HG03196 (cell line): Measurements from ENCODE around the gene ANXA9.

ENCODE experiments used
- ATAC-seq: cut with Tn5 transposase; IDR thresholded peaks from one replicate; pipeline ENCODE4 v1.9.1; 2021; ENCODE audit not compliant: unreplicated experiment

The ANXA9 gene, protein sequence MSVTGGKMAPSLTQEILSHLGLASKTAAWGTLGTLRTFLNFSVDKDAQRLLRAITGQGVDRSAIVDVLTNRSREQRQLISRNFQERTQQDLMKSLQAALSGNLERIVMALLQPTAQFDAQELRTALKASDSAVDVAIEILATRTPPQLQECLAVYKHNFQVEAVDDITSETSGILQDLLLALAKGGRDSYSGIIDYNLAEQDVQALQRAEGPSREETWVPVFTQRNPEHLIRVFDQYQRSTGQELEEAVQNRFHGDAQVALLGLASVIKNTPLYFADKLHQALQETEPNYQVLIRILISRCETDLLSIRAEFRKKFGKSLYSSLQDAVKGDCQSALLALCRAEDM

DNA sequence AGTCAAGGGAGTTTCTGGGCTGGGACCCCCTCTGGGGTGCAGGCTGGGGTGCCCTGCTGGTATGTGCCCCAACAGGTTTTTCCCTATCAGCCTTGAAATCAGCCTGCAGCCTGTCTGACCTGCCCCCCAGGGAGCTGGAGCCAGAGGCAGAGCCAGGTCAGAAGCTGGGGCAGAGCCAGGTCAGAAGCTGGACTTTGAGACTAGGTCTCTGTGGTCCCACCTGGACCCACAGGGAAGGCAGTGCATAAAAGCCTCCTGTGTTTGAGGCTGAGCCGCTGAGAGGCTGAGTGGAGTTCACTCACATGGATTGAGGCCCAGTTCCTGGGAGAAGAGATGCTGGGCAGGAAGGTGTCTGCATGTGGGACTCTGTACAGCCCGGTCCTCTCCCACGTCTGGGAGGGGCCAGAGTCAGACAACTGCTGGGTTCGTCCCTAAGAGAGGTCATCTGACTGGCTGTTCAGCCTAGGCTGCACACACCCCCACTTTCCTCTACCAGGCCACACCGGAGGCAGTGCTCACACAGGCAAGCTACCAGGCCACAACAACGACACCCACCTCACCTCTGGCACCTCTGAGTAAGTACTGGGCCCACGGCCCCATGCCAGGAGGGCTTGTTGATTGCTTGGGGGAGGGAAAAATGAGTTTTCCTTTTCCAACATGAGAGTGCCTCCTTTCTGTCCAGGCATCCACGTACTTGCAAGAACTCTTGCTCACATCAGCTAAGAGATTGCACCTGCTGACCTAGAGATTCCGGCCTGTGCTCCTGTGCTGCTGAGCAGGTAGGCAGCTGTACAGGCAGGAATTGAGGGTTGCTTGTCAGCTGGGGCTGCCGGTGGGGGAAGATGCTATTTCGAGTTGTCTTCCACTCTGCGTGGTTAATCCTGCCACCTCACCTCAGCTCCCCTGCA is at the start of gene ANXA9:
TSS of gene ANXA9 (plus strand) at position 488 of the 908 bp plus-strand sequence. CDS start 814 bp downstream, outside the sequence.
- no peak for ATAC-seq

DNA sequence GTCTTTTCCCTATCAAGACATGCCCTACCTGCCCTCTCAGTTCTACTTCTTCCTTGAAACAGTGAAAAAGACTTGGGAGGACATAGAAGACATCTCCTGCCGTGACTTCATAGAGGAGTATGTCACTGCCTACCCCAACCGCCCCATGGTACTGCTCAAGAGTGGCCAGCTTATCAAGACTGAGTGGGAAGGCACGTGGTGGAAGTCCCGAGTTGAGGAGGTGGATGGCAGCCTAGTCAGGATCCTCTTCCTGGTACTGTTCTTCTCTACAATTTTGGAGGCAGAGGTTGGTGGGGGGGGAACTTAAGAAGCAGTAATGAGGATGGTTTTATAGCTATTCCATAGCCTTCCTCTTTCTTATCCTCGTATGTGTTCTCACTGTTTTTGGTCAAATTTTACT is 37.2 kb upstream of the ANXA9 start:
- no peak for ATAC-seq

DNA sequence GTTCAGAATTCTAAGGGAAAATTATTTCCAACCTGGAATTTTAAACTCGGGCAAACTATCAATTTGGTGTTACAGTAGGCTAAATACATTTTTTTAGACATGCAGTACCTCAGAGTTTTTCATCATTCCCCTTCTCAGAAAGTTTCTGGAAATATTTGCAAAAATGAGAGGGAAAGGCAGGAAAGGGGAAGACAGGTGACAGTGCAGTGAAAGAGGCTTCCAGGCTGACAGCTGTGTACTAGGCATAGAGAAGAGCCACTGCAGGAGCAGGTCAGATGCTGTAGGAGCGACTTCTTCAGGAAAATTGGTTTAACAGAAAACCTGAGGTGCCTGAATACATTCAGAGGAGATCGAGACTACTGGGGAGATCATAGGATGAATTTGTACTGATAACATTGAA is 27.4 kb upstream of the ANXA9 start:
- no peak for ATAC-seq

DNA sequence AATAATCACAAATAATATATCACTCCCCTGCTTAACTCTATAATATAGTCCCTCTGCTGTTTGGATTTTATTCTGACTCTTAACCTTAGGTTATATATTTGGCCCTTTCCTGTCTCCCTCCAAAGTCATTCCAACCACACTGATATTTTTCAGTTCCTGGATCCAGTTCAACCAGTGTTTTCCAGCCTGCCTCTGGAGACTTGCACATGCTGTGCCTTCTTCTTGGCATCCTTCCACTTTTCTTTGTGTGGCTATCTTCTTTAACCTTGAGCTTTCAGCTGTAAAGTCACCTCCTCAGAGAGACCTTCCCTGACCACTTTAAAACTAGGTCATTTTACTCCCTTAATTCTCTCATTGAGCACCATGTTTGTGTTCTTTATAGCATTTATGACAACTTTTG is 26.8 kb upstream of the ANXA9 start:
- ATAC-seq = no peak

DNA sequence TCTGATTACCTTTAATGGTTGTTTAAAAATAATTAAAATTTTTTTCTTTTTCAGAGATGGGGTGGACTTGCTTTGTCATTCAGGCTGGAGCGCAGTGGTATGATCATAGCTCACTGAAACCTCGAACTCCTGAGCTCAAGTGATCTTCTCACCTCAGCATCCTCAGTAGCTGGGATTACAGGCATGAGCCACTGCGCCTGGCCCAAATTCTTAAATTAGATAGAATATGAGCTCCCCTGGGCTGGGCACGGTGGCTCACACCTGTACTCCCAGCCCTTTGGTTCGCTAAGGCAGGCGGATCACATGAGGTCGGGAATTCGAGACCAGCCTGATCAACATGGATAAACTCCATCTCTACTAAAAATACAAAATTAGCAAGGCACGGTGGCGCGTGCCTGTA is 24.4 kb upstream of the ANXA9 start:
- ATAC-seq = no peak

DNA sequence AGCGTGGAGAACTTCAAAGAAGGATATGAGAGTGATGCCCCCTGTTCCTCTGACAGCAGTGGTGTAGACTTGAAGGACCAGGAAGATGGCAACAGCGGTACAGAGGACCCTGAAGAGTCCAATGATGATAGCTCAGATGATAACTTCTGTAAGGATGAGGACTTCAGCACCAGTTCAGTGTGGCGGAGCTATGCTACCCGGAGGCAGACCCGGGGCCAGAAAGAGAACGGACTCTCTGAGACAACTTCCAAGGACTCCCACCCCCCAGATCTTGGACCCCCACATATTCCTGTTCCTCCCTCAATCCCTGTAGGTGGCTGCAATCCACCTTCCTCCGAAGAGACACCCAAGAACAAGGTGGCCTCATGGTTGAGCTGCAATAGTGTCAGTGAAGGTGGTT is 21.4 kb upstream of the ANXA9 start:
- no peak for ATAC-seq

DNA sequence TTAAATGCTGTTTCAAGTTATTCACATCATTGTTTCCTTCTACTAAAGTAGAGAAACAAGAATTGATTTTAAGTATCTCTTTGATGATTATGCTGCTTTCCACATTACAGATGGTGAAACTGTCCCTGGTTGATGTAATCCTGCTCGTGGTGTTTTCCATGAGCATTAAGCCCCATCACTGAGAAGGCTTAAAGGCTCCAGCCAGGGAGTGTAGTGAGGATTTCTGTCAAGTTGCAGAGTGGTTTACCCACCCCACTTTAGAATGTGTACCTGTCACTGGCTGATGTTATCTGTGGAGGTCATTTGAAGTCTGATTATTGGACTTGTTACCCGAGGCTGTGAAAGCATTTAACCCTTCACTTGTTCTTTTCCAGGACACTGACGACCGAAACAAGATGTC is 20.3 kb upstream of the ANXA9 start:
- no peak for ATAC-seq

DNA sequence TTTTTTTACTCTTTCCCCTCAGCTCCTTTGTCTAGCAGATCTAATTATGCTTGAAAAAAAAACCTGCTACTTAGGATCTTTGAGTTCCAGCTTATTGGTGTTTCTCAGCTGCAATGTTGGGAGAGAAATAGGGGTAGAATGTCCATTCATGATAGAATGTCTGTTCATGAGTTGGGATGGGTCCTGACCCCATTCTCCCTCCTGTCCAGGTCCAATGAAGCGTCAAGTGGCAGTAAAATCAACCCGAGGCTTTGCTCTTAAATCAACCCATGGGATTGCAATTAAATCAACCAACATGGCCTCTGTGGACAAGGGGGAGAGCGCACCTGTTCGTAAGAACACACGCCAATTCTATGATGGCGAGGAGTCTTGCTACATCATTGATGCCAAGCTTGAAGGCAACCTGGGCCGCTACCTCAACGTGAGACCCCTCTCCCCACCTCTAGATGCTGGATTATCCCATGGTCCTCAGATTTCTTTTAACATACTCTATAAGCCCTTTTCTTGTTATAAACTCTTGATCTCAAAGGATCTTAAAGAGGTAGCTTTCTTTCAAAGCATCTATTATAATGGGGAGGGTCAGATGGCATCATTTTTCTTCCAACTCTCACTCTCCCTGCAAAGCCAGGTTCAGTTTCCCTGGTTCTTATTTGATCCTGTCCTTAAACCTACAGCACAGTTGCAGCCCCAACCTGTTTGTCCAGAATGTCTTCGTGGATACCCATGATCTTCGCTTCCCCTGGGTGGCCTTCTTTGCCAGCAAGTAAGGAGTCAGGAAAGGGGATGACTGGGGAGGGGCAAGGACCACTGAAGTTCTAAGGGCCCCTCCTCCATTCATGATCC is 18.6 kb upstream of the ANXA9 start:
- no peak for ATAC-seq

DNA sequence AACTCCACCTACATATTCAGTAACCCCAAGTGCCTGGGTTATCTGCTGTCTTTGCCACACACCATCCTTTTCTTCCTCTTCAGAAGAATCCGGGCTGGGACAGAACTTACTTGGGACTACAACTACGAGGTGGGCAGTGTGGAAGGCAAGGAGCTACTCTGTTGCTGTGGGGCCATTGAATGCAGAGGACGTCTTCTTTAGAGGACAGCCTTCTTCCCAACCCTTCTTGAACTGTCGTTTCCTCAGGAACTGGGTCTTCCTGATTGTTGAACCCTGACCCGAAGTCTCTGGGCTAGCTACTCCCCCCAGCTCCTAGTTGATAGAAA is 18.0 kb upstream of the ANXA9 start:
- ATAC-seq = no peak

DNA sequence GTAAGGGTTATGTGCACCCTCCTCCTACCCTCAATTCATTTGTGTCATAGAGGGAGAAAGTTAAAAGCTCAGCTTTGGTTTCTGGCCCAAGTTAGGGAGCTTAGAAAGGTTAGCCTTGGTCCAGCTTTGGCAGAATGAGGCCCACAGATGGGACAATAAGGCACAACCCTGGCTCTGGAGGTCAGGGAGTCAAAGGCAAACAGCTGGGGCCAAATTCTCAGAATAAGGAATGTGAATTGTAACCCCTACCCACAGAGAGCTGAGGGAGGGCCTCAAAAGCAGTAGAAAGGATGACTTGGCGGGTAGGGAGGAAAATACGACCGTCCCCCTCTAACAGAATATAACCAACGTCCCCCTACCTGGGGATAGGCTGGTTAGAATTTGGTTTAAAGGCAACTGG is 16.5 kb upstream of the ANXA9 start:
- no peak for ATAC-seq

DNA sequence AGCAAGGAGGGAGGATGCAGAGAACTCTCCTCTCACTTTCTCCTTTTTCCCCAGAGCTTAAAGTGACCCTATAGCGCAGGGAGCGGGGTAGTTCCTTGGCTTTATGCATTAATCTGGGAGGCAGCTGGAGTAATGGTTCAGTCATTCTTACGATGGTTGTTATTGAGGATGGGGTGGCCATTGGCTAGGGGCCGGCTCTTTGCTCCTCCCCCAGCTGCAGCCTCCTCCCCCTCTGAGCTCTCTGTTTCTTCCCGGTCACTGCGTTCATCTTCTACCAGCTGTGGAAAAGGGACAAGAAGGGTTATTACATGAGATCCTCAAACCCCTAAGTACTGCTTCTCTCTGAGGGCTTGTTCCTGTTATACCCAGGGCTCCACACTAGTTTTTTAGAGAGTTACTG is 16.1 kb upstream of the ANXA9 start:
- no peak for ATAC-seq

DNA sequence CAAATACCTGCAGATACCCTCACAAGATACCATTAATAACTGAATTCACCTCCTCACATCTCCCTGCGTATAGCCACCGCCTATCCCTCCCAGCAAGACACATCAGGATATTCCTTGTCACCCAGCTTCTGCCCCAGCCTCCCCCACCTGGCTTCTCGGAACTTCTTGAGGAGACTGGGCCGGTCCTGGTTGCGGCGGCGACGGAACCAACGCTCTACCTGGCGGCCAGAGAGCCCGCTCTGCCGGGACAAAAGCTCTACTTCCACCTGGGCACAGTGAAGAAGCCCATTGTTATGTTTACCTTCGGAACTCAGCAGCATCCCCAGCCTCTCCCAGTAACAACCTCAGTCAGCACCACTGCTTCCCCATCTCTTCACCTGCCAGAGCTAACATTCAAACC is 14.2 kb upstream of the ANXA9 start:
- ATAC-seq = no peak

DNA sequence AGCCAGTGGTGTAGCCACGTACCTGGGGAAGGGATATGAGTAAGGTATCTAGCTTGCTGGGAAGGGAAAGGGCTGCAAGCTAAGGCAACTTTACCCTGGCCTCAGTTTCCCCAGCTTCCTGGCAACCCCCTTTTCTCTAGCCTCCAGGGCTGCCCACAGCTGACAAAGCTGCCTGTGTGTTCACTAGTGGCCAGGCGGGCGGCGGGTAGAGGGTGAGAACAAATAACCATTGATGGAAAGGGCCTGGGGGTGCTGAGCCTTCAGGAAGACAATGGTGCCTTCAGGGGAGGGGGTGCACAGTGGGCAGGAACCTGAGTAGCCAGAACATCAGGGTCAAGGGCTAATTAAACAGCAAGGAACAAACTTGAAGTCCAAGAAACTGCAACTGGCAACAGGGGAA is 13.6 kb upstream of the ANXA9 start:
- no peak for ATAC-seq

DNA sequence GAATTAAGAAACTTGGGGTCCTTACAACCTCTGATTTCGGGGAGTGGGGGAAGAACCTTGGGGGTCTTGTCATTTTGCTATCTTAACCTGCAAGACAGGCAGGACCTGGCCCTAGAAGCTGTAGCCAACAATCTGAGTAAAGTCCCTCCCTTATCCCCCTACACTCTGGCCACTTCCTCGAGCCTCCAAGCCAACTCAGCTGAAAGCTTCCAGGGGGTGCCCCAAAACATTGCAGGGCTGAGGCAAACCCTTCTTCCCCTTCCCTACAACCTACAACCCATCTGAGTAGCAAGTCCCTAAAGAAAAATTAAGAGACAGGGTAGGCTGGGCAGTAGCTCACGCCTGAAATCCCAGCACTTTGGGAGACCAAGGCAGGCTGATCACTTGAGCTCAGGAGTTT is 12.5 kb upstream of the ANXA9 start:
- no peak for ATAC-seq

DNA sequence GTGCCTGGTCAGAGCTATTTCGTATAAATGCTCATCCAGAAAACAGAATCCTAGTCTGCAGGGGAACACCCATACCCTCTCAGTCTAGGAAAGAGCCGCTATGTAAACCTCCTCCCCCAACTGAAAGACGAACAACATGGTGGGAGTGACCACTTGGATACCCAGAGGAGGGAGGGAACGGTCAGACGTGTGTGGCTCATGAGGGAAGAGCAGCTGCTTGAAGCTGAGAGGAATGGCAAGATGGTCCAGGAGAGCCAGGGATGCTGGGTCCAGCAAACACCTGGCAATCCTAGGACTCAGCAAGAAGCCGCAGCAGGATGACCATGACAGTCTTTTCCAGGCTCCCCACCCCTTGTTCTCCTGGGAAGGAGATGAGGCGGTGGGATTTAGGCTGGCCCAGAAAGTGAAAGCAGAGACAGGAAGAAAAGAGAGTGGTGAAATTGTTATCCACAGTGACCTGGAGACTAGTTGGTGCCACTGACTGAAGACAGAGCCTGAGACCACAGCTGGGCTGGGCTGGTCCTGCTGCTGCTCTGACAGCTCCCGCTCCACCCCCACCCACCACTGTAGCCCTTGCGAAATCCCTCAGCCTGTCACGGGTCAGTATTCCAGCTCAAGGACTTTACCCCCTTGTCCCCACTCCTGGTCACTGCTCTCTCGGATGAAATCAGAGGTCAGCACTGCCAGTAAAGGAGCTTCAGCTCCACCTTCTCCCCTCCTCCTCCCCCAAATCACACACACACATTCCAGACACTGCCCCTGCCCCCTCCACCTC is 11.1 kb upstream of the ANXA9 start:
- ATAC-seq = no peak

DNA sequence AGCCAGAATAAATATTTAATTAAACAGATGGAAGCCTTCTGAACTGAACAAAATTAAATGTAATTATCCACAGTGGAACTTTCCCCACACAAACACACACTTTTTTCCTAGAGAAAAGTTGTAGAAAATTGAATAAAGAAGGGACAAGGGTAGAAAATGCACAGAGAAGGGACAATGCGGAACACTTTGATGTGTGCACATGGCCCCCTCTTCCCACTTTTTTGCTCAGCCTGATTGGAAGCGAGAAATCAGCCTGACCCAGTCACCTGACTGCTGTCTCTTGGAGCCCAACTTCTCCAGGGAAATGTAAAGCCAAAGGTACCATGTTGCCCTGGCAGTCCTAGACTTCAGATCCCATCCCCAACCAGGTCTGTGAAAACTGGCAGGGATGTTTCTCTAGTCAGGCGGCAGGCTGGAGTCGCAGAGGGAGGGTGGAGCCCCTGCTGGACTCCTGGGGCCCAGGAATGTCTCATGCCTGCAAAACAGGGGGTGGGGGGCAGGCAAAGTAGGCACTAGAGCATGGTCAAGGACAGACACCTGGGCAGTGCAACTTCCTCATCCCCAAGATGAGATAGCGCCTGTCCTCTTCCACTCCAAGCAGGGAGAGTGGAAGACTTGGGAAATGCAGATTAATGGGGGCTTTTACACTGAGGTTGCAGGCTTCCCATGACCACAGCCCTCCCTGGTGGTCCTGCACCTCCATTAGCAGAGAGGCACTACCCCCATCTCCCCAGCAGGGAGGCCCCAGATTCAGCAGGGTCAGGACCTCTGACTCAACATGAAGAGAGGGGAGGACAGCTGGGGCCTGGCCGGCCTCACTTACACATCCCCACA is 10.3 kb upstream of the ANXA9 start:
- no peak for ATAC-seq

DNA sequence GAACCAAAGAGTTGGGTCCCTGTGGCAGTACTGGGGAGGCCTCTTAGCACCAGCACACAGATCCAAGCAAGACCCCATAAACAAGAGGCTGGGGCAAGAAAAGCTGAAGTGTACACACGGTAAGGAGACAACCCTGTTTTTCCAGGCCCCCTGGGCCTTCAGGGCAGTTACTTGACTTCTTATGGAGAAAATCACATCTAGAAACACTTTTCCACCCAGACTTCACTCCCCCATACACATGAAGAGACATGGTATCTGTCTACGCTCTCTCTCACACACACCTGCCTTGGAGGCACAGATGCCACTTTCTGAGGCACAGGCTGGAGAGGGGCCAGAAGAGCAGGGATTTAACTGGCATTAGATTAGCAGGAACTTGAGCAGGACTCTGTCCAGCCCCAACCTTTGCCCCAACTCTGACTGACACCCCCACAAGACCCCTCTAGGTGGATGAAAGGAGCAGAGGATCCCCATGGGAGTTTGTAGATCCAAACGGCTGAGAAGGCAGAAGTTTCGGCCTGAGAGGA is 9.6 kb upstream of the ANXA9 start:
- no peak for ATAC-seq

DNA sequence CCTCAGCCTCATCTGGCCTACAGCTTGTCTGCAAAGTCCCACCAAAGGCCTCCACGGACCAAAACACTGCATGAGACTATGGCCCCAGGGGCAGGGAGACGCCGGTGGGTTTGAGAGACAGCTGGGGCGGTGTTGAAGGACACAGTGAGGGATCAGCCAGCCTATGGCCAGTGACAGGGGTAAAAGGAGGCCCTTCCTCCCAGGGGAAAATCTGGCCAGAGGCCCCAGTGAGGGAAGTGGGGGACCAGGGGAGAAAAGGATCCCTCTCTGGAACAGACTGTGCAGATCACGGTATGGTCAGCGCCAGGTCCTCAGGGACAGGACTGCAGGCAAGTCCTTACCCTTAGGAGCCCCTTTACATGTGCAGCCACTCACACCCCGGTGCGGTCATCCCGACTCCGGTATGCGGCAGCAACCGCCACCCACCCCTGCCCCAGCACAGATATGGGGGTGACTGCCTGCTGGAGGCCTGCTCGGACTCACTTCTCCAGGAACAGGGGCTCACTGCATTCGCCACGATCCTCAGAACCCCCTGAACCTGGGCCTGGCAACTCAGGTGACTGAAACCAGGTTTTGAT is 8.7 kb upstream of the ANXA9 start:
- no peak for ATAC-seq

DNA sequence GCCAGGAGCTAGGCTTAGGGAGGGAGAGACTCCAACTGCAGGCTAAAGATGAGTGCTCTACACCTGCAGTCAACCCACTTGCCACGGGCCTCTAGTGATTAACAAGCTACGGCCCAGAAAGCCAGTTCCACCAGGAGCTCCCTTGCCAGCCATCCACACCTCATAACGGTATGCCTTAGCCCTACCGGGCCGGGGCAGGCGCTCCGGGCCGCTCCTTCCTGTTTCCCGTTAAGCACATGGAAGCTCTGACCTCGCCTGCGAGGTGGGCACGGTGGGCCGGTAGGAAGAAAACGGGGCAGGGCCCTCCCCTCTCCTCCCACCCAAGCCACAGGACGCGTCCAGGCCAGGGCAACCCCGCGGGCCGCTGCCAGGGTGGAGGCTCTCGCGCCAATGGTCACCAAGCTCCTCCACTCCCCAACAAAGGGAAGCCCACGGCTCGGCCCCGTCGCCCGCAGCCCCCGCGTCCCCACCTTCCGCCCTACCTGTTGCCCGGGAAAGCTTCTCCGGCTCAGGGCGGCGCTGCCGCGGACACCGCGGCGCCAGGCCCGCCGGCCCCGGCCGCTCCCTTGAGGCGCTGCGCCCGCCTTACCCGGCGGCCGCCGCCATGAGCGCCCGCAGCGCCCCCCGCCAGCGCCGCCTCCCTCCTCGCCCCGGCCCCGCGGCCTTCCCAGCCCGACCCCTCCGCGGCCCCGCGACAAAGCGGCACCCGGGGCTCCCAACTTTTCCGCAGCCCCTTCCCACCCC is 8.1 kb upstream of the ANXA9 start:
- ATAC-seq = peak; percentile 33
